HG03558 (cell line): ENCODE measurements around the gene TREH.
"Not testable (repeated sequence)": the region's sequence is repeated elsewhere in the genome, so short reads cannot be mapped to it uniquely, and the experiment has no call there.

Experiments
- ATAC-seq: cut with Tn5 transposase; IDR thresholded peaks from one replicate; pipeline ENCODE4 v1.9.1; 2021; ENCODE audit warnings: moderate number of reproducible peaks; ENCODE audit not compliant: unreplicated experiment; ENCODE audit errors: extremely low read depth

Gene TREH

DNA sequence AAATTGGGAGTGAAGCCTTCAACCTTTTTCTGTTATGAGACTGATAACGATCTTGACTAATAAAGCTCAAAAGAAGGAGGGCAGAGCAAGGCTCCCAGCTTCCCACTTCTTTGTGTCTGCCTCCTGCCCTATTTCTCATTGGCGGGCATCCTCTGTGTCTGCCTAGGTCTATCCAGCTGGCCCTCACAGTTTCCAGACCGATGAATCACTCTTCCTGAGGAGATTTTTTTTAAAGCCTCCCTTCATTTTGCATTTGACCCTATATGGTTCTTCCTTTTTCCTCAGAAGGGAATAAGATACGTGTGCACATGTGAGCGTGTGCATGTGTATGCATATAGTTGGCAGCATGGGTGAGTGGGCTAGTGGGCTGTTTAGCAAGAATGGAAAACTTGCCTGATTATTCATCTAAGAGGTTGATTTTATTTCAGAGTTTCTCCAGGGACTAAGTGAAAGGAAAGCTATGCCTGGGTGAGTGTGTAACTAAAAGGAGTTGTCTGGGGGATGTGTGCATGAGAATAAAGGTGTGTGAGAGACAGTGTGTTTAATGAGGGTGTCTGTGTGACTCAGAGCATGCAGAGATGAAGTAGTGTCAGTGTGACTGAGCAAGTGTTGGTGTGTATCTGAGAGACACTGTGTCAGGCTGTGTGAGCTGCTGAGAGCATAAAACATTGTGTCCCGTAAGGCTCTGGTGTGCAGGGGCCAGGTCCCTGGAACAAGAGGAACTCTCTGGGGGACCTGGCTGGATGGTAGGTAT lies 59.8 kb downstream of the TREH start:
- no peak for ATAC-seq

DNA sequence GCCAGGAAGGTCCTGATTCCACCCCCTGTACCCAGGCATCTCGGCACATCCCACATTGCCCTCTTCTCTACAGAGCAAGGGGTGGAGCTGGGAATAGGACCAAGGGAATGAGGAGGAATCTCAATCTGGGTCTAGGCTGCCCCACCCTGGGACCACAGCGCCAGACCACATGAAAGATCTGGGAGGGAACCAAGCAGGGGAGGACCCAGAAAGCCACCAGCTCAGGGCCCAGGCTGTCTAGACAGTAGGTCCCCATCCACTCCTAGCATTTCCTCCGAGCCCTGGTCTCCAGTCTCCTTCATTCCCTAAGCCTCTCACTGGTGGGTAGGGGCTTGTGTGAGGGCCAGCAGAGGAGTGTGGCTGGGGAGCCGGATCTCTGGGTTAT lies 60.5 kb downstream of the TREH start:
- no peak for ATAC-seq

DNA sequence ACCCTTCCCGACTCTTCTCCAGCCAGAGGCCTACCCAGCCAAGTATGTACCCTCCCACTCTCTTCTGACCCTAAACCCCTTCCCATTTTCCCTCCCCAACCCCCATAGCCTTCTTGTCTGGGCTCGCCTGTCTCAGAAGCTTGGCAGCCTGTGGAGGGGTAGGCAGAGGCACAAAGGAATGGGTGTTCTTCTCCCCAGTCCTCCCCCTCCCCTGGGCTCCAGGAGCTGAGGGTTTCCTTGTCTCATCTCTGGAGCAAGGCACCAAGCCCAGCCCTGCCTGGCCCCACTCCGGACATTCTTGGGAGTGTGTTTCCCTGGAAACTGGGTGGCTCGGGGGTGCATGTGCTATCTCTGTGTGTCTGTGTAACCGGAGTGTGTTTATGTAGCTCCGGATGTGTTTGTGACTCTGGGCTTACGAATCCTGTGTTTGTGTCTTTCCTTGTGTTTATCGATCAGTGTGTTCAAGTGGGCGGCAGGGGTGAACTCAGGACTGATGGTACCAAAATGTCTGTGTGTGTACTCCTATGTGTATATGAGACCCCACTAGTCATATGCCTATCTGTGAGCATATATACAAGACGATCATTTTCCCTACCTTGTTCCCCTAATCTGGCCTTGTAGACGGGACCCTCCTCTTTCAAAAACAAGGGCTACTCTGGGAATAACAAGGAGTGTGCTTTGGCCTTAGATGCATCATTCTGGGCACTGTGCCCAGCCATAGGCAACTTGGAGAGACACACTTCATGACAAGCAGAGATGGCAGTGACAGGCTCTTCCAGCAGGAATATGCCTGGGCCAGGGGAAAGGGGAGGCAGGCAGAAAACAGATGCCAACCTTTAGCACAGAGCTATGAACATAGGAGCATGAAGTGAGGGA lies 61.1 kb downstream of the TREH start:
- no peak for ATAC-seq

DNA sequence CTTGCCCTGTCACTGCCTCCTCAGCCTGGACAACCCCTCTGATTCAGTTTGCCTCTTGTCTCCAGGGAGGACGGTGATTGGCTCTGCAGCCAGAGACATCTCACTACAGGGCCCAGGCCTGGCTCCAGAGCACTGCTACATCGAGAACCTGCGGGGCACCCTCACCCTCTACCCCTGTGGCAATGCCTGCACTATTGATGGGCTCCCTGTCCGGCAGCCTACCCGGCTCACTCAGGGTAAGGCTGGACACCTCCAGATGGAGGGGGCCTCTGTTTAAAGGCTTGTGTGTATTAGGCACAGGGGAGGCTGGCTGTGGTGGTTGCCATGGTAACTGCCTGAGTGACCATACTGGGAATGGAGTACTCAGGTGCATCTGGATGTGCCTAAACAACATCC lies 63.5 kb downstream of the TREH start:
- no peak for ATAC-seq

DNA sequence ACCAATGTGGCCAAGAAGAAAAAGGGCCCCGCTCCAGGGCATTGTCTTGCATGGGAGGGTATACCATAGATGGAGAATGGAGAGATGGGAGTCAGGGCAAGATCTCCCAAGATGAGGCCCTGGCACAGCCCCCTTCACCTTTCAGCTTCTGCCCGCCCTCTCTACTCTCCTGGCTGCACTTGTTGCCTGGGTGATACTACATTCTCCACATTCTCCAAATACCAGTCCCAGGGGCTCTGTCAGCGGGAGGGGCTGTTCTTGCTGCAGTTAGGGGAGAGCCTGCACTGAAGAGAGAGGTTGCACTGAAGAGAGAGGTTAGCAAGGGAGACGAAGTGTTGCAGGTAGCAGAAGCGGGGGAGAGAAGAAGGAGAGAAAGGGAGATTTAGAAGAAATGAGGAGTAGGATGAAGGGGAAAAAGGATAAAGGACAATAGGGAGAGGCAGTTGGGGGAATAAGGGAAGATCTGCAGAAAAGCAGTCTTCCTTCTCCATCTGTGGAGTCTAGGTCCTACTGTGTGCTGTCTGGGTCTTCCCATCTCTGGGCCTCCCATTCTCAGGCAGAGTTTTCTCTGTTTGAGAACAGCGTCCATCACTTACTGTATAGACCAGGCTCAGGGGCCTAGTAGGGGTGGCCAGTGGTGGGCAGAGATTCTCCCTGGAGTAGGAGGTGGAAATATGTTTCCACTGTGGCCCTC lies 64.0 kb downstream of the TREH start:
- ATAC-seq: no peak

DNA sequence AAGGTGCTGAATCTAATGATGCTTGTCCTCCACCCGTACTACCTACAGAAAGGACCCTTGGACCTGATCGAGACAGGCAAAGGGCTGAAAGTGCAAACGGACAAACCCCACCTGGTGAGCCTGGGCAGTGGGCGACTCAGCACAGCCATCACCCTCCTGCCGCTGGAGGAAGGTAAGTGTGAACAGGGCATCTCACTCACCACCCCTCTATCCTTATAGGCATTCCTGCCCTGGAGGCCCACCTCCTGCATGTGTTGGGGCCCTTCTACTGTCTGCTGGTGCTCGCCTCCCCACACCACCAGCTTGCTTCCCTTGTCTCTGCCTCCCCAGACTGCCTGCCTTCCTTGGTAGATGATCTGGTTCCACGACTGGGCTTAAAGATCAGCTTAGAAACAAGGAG lies 64.9 kb downstream of the TREH start:
- ATAC-seq: no peak

DNA sequence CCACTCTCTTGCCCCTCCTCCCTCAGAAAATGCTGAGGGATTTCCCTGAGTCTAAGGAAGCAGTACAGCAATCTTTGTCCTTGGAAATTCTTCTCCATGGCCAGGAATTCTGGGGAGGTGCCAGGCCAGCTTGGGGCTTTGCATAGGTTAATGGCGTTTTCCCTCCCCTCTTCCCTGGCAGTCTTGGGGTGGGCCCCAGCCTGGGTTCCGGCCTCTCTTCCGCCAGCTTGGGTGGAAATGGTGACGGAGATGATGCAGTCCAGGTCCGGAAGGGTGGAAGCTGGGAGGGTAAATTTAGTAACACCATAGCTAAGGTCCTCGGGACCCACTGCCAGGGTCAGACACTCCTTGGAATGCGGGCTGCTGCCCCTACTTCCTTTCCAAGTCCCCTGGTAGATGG lies 67.1 kb downstream of the TREH start:
- ATAC-seq: no peak

GRCh38 chr11:118611433-118611795 lies 68.0 kb downstream of the TREH start:
- not testable (repeated sequence) for ATAC-seq

DNA sequence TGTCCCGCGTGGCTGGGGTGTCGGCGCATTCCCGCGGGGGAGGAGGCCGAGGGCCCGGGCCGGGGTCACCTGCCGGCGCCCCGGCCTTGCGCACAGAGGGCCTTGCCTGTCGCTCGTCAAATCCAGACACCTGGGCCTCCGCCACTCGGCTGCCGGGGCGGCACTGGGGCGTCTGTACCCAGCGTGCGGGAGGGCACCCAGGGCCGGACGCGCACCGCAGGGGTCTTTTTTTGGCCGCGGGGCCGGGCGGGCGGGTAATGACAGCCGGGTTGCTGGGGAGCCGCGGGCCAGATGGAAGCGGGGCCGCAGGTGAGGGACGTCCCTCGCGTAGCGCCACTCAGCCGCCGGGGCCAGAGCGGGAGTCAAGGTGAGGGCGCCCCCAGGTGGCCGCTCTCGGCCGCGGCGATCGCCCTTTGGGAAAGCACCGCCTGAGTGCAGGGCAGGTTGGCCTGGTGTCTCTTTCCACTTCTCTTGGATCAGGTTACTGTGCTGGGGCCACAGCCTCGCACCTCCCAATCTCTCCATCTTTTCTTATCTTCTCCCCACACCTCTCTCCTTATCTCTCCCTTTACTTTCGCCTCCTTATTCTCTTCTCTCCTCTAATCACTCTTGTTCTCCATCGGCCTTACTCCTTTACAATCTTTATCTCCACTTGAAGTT lies 68.5 kb downstream of the TREH start:
- no peak for ATAC-seq

GRCh38 chr11:118610225-118610772 lies 69.2 kb downstream of the TREH start:
- no peak for ATAC-seq

DNA sequence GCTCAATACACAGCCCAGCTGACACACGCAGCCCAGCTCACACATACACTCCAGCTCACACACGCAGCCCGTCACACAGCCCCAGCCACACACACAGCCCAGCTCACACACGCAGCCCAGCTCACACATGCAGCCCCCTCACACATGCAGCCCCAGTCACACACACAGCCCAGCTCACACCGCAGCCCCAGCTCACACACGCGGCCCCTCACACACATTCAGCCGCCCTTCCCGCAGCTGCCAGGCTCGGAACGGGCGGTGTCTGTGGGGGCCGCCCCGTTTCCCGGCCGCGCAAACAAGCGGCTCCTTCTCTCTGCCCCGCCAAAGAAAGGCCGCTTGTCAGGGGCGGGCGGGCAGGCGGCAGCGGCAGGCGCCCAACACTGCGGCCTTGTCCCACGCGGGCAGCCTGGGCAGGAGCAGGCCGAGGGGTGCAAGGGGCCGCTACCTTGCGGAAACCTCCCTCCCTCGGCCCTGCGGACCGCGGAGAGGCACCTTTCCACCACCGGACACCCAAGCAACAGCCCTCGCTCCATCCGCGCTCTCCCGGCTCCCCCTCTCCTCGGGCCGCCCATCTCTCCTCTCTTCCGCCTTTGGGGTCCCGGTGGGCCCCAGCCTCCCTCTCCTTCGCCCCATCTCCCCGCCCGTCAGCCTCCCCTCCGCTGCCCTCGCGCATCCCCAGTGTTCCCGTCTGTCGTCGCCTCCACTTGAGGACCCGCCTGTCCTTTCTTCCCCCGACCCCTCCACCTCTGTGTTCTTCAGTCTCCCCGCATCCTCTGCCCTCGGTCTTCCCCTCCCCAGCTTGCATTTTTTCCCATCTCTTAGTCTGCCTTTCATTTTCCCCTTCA lies 69.8 kb downstream of the TREH start:
- no peak for ATAC-seq

DNA sequence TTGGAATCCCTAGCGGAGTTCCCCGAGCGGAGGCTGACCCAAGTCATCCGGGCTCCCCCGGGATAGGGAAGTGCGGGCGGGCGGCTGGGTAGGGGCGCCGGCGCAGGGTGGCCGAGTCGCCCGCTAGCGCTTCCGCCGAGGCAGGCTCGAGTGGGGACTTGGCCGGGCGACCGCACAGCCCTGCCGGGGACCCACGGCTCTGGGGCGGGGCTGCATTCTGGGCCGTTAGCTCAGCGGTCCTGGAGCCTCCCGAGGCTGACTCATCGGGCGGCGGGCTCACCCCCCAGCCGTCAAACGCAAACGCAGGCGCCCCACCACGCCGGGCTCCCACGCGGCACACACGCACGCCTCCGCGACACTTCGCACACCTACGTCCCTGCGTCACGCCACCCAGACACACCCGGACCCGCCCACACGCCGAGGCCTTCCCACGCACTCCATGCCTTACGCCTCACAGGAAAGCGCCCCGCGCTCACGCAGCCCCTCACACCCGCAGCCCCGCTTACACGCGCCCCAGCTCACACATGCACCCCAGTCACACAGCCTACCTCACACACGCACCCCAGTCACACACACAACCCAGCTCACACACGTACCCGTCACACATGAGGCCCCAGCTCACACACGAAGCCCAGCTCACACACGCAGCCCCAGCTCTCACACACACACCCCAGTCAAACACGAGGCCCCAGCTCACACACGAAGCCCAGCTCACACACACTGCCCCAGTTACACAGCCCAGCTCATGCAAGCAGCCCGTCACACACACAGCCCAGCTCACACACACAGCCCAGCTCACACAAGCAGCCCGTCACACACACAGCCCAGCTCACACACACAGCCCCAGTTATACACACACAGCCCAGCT lies 70.9 kb downstream of the TREH start:
- no peak for ATAC-seq

DNA sequence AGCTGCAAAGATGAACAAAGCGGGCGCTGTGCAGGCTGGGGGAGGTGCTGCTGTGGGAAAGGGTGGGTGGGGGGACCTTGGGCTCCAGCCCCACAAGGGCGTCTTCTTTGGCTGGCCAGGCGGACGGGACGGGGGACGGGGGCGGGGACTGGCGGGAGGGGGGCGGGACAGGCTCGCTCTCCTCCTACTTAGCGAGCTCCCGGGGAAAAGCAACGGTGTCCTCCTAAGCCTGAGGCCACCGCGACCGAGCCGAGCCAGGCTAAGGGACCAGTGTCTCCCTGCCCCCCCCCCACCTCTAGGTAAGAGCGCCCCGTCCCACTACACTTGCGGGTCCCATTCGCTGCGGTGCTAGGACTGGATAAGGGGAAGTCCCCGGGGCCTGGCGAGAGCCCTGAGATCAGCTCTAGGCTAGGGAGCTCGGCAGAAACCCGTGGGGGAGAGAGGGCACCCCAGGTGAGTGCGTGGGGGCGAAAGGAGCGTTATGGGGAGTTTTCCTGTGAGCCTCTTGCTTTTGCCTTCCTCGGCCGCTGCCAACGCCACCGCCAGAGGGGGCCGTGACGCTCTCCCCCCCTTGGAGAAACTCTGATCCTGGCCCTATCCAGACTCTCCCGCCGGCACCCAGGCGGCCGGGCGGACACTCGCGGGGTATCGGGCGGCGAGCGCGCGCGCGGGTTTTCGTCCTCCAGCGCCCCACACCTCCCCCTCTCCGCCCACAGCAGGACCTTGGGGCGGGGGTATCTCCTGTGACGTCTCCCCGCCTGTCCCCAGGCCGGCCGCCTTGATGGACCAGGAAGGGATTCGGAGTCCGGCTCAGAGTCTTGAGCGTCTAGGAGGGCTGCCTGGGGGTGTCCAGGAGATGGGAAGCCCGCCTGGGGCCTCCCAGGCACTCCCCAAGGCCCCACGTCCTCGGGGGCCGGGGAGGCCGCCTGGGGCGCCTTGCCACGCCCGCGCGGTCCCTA lies 71.8 kb downstream of the TREH start, which contains the start of gene PHLDB1:
TSS of gene PHLDB1 (plus strand) at position 215 of the 959 bp plus-strand sequence. CDS start 6,222 bp downstream, outside the sequence.
- ATAC-seq: no peak
